Neural progenitor cell (in vitro differentiated cells): ENCODE results near the gene RAB20. TPM values are rescaled to one million over a fixed set of nuclear protein-coding genes. Genes with fewer than 3 reads are reported as not detected.

ENCODE experiments used
- DNase-seq: peaks from one replicate; pipeline ENCODE4 v3.0.0-alpha.2; 2016; ENCODE audit warnings: low spot score
- H2AFZ ChIP-seq: fragments of 200-600 bp; sonication (generic); replicated peaks from 2 replicates; pipeline ENCODE4 v1.6.1; 2016; ENCODE audit warnings: antibody characterized with exemption
- H3F3A ChIP-seq: fragments of 200-600 bp; sonication (generic); 2 replicates; pipeline ENCODE4 v1.6.1; 2016; ENCODE audit warnings: antibody characterized with exemption, low read depth
- H3K27ac ChIP-seq: fragments of 200-600 bp; sonication (generic); 2 replicates; pipeline ENCODE4 v1.5.1; 2016; ENCODE audit warnings: mild to moderate bottlenecking
- H3K27me3 ChIP-seq: fragments of 200-600 bp; sonication (generic); 2 replicates; pipeline ENCODE4 v1.6.1; 2016; ENCODE audit warnings: mild to moderate bottlenecking, moderate library complexity
- H3K36me3 ChIP-seq: fragments of 200-600 bp; sonication (generic); 2 replicates; pipeline ENCODE4 v1.5.1; 2016
- H3K4me1 ChIP-seq: fragments of 200-600 bp; sonication (generic); 2 replicates; pipeline ENCODE4 v1.6.1; 2016; ENCODE audit warnings: mixed run types
- H3K4me2 ChIP-seq: fragments of 200-600 bp; sonication (generic); 2 replicates; pipeline ENCODE4 v1.6.1; 2016
- H3K4me3 ChIP-seq: fragments of 200-600 bp; sonication (generic); 2 replicates; pipeline ENCODE4 v1.5.1; 2016
- H3K79me2 ChIP-seq: fragments of 200-600 bp; sonication (generic); 2 replicates; pipeline ENCODE4 v1.6.1; 2016; ENCODE audit warnings: low read depth
- H3K9ac ChIP-seq: fragments of 200-600 bp; sonication (generic); 2 replicates; pipeline ENCODE4 v1.6.1; 2016
- H3K9me3 ChIP-seq: fragments of 200-600 bp; sonication (generic); 2 replicates; pipeline ENCODE4 v1.5.1; 2016; ENCODE audit warnings: low read depth
- H4K20me1 ChIP-seq: fragments of 200-600 bp; sonication (generic); 2 replicates; pipeline ENCODE4 v1.6.1; 2016; ENCODE audit warnings: low read depth
- H3K27ac Mint-ChIP-seq: 3 replicates; pipeline ENCODE4 v1.8.0; 2021; ENCODE audit warnings: mixed read lengths
- H3K27me3 Mint-ChIP-seq: 2 replicates; pipeline ENCODE4 v1.8.0; 2022; ENCODE audit warnings: low read depth, mild to moderate bottlenecking, inconsistent platforms, moderate library complexity, mixed read lengths; ENCODE audit not compliant: insufficient read depth
- H3K36me3 Mint-ChIP-seq: 3 replicates; pipeline ENCODE4 v1.8.0; 2021; ENCODE audit warnings: mixed read lengths
- H3K4me1 Mint-ChIP-seq: 3 replicates; pipeline ENCODE4 v1.8.0; 2021; ENCODE audit warnings: mixed read lengths
- H3K4me3 Mint-ChIP-seq: 3 replicates; pipeline ENCODE4 v1.8.0; 2021; ENCODE audit warnings: mild to moderate bottlenecking, moderate library complexity, mixed read lengths
- H3K9me3 Mint-ChIP-seq: 3 replicates; pipeline ENCODE4 v1.8.0; 2020; ENCODE audit warnings: mixed read lengths
- CTCF ChIP-seq: fragments of 200-600 bp; sonication (generic); IDR thresholded peaks from 2 replicates; pipeline ENCODE4 v1.5.1; 2017; ENCODE audit warnings: antibody characterized with exemption, mild to moderate bottlenecking
- EZH2 ChIP-seq: fragments of 200-600 bp; sonication (generic); IDR thresholded peaks from 2 replicates; pipeline ENCODE4 v1.6.1; 2017; ENCODE audit warnings: antibody characterized with exemption, mild to moderate bottlenecking, moderate library complexity
- EZH2phosphoT487 ChIP-seq: fragments of 200-600 bp; sonication (generic); IDR thresholded peaks from 2 replicates; pipeline ENCODE4 v1.6.1; 2017; ENCODE audit warnings: antibody characterized with exemption
- total RNA-seq: library from RNA; depleted of rRNA; stranded (reverse); fragments of >200 nt; gene quantifications from 2 replicates; pipeline ENCODE4 v1.2.3, GENCODE V29; 2015; ENCODE audit warnings: low replicate concordance

Gene RAB20
- total RNA-seq, 1 donor from 2014 or later = 0.58 TPM

- no peaks in the 10 kb centered on the region for H3K79me2 ChIP-seq
- Mint-ChIP-seq H3K27ac (peak overlapping the region; percentile 22), H3K9me3 (no peaks in the 10 kb centered on the region), H3K4me1 (peaks cover 17% of the 10 kb centered on the region), H3K36me3 (no peaks in the 10 kb centered on the region), H3K4me3 (no peak overlapping the region), H3K27me3 (peaks cover 11% of the 10 kb centered on the region)
- DNase-seq = no peak
- no peaks in the 10 kb centered on the region for H3K36me3 ChIP-seq
- H3K9me3 ChIP-seq = no peaks in the 10 kb centered on the region
- no peaks in the 10 kb centered on the region for H3K27me3 ChIP-seq
- peaks cover 4% of the 10 kb centered on the region for H3K4me1 ChIP-seq
- no peak overlapping the region for H3K4me3 ChIP-seq
- H3K9ac ChIP-seq = no peak overlapping the region
- H3F3A ChIP-seq = no peaks in the 10 kb centered on the region
- H2AFZ ChIP-seq = no peak overlapping the region
- H4K20me1 ChIP-seq = no peaks in the 10 kb centered on the region
- TF ChIP-seq EZH2 (no peak), CTCF (no peak), EZH2phosphoT487 (no peak)
- H3K4me2 ChIP-seq = no peak overlapping the region
- no peak overlapping the region for H3K27ac ChIP-seq
Observed at GRCh38 chr13:110576736-110577476, 15.4 kb upstream of the RAB20 start.

- H3K9me3 Mint-ChIP-seq = no peaks in the 10 kb centered on the region
- H3K36me3 ChIP-seq = no peaks in the 10 kb centered on the region
- H3K36me3 Mint-ChIP-seq = no peaks in the 10 kb centered on the region
- peaks cover 9% of the 10 kb centered on the region for H3K4me1 ChIP-seq
- H3K27ac ChIP-seq = no peak overlapping the region
- no peak overlapping the region for H3K27ac Mint-ChIP-seq
- H3K9ac ChIP-seq = no peak overlapping the region
- peaks cover 11% of the 10 kb centered on the region for H3K27me3 Mint-ChIP-seq
- no peaks in the 10 kb centered on the region for H3K79me2 ChIP-seq
- no peaks in the 10 kb centered on the region for H4K20me1 ChIP-seq
- no peaks in the 10 kb centered on the region for H3K9me3 ChIP-seq
- DNase-seq = no peak
- no peak overlapping the region for H2AFZ ChIP-seq
- no peaks in the 10 kb centered on the region for H3K27me3 ChIP-seq
- peak overlapping the region; percentile 33 for H3K4me3 Mint-ChIP-seq
- no peaks in the 10 kb centered on the region for H3F3A ChIP-seq
- no peak for TF ChIP-seq CTCF
- TF ChIP-seq EZH2phosphoT487 = no peak
- no peak for TF ChIP-seq EZH2
- H3K4me3 ChIP-seq = no peak overlapping the region
- peaks cover 20% of the 10 kb centered on the region for H3K4me1 Mint-ChIP-seq
- H3K4me2 ChIP-seq = no peak overlapping the region
Observed at GRCh38 chr13:110576070-110576394, 14.5 kb upstream of the RAB20 start.

- Histone ChIP-seq H3K27ac (no peak overlapping the region), H2AFZ (no peak overlapping the region), H3K27me3 (no peaks in the 10 kb centered on the region), H3K9ac (no peak overlapping the region), H3K4me3 (no peak overlapping the region), H3K4me2 (no peak overlapping the region), H3K9me3 (no peaks in the 10 kb centered on the region), H3K4me1 (peaks cover 9% of the 10 kb centered on the region), H3K79me2 (no peaks in the 10 kb centered on the region), H4K20me1 (no peaks in the 10 kb centered on the region), H3K36me3 (no peaks in the 10 kb centered on the region), H3F3A (no peaks in the 10 kb centered on the region)
- no peak for TF ChIP-seq EZH2phosphoT487
- no peak for TF ChIP-seq EZH2
- no peak for TF ChIP-seq CTCF
- Mint-ChIP-seq H3K9me3 (no peaks in the 10 kb centered on the region), H3K27ac (peak overlapping the region; percentile 89), H3K27me3 (peaks cover 11% of the 10 kb centered on the region), H3K4me1 (peaks cover 20% of the 10 kb centered on the region), H3K4me3 (peak overlapping the region; percentile 33), H3K36me3 (no peaks in the 10 kb centered on the region)
- DNase-seq = peak; percentile 18
Observed at GRCh38 chr13:110575322-110576069, 14.0 kb upstream of the RAB20 start.
